AG10803 (cell line): ENCODE measurements around the gene PLCG2.
A peak's percentile ranks its signal among the peaks of the same experiment; 100 is the strongest.

Experiments used
- DNase-seq: peaks from one replicate; pipeline ENCODE4 v3.0.0; 2010; ENCODE audit warnings: low read depth
- H3K4me3 ChIP-seq: 2 replicates; pipeline ENCODE4 v1.5.1; 2011; ENCODE audit warnings: mild to moderate bottlenecking, low read length, control low read depth
- TF ChIP-seq, protein P1 (sequence below): conservative IDR thresholded peaks from 2 replicates; pipeline ENCODE4 v1.5.1; 2011; ENCODE audit warnings: mild to moderate bottlenecking, low read length, control low read depth, inconsistent platforms

PLCG2 gene

DNA sequence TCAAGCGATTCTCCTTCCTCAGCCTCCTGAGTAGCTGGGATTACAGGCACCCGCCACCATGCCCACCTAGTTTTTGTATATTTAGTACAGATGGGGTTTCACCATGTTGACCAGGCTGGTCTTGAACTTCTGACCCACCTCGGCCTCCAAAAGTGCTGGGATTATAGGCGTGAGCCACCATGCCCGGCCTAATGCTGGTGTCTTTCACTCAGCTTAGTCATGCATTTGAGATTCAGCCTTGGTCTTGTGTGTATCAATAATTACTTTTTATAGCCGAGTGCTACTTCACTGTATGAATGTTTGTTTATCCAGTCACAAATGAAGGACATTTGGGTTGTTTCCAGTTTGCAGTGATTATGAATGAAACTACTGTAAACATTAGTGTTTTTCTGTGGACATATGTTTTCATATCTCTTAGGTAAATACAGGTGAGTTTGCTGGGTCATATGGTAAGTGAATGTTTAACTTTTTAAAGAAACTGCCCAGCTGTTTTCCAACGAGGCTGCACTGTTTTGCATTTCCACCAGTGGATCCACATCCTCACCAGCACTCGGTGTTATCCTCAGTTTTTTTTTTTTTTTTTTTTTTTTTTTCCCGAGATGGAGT, 11.0 kb upstream of the PLCG2 start:
- DNase-seq: no peak
- H3K4me3 ChIP-seq: no peak overlapping the region
- TF ChIP-seq, protein P1, sequence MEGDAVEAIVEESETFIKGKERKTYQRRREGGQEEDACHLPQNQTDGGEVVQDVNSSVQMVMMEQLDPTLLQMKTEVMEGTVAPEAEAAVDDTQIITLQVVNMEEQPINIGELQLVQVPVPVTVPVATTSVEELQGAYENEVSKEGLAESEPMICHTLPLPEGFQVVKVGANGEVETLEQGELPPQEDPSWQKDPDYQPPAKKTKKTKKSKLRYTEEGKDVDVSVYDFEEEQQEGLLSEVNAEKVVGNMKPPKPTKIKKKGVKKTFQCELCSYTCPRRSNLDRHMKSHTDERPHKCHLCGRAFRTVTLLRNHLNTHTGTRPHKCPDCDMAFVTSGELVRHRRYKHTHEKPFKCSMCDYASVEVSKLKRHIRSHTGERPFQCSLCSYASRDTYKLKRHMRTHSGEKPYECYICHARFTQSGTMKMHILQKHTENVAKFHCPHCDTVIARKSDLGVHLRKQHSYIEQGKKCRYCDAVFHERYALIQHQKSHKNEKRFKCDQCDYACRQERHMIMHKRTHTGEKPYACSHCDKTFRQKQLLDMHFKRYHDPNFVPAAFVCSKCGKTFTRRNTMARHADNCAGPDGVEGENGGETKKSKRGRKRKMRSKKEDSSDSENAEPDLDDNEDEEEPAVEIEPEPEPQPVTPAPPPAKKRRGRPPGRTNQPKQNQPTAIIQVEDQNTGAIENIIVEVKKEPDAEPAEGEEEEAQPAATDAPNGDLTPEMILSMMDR: no peak

DNA sequence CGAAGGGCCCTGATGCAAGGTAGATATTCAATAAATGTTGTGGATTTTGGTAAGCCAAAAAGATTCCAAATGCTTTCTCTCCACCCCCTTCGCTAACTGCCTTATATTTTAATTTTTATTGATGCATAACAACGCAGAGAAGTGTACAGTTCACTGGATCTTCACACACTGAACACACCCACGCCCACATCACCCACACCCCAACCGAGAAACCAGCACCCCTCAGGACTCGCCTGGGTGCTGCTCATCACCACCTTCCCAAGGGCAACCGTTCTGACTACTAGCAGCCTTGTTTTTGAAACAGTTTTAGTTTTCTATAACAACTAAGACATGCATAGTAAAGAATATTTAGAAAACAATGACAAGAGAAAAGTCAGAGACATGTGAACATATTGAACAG, 9.1 kb upstream of the PLCG2 start:
- H3K4me3 ChIP-seq: no peak overlapping the region
- no peak for DNase-seq
- TF ChIP-seq, protein P1: no peak

DNA sequence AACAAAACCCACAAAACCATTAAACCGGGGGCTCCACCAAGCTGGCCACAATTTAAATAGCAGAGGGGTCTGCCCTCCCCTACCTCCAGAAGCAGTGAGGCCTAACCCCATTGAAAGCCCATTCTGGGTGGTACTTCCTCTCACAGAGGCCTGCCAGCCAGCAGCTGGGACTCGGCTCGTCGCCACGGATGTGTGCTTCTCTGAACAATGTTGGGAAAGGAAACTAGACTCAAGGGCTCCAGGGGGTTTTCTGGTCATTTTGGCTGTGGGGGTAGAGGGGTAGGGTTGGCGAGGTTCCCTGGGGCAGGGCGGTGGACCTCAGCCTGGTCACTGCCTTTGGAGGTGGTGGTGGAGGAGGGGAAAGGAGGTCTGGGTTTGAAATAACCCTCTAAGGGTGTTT, 4.7 kb upstream of the PLCG2 start:
- TF ChIP-seq, protein P1: no peak
- H3K4me3 ChIP-seq: no peak overlapping the region
- DNase-seq: no peak

DNA sequence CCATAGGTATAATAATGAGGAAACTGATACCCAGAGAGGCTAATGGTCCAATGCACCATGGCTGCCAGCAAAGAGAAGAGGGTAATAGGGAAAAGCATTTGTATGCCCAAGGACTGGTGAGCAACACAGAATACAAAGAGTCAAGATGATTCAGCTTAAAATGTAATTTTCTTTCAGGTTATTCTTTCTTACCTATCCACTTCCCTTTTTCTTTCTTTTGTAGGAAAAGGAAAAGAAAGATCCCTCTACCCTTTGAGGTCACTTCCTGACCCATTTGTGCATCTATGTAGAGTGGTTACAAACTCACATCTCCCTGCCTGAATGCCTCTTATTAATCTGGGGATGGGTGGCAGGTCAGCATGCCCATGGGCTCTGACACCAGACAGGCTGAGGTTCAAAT, 3.5 kb upstream of the PLCG2 start:
- H3K4me3 ChIP-seq: no peak overlapping the region
- no peak for DNase-seq
- TF ChIP-seq, protein P1: no peak

DNA sequence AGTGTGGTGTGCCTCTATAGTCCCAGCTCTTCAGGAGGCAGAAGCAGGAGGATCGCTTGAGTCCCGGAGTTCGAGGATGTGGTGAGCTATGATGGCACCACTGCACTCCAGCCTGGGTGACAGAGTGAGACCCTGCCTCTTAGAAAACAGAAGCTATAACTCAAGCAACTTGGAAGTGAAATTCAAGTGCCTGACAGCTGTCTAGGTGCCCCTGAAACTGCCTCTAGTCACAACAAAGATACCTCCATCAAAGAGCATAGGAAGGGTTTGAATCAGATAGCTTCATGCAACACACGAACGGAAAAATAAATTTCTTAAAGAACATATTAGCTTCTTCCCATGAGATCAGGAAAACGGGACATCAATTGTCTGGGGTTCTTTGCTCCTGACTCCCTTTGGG, 860 bp upstream of the PLCG2 start:
- no peak for DNase-seq
- H3K4me3 ChIP-seq: no peak overlapping the region
- TF ChIP-seq, protein P1: no peak

DNA sequence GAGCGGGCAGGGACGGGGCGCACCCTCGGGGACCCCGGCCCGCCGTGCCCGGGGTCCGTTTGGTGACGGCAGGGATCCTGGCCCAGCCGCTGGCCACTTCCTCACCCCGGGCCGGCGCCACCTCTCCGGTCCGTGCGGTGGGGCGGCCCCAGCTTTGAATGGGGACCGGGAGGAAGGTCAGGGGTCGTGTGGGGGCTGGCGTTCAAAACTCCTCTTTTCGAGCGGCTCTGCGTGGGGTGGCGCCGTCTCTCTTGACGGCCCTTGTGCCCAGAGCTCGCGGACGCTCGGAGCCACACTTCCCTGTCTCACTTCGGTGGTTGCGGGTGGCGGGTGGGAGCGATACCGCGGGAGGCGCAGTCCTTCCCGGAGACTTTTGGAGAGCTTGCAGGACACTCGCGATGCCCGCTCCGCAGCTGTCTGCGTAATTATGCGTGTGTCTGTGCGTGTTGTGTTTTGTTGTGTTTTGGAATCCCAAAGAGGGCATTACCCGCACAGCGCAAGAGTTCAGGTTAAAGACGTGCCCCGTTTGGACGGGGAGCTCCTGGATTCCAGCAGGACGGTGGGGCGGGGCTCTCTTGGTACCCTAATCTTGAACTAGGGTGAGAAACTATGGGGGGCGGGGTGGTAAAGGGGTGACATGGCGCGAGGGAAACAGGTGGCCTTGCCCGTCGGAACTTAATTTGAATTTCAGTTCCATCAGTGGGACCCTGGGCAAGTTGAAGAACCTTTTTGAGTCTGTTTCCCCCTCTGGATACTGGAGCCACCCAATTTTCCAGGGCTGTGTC, 637 bp downstream of the PLCG2 start:
- DNase-seq: no peak

More for the DNA sequence above, 637 bp downstream of the PLCG2 start:
- TF ChIP-seq, protein P1: no peak
- H3K4me3 ChIP-seq: peak overlapping the region; percentile 37
